SH-SY5Y (cell line): ENCODE results near the gene CAV1.

Experiments
- GATA2 ChIP-seq: IDR thresholded peaks from 2 replicates; pipeline ENCODE4 v1.6.1; 2011; ENCODE audit warnings: mild to moderate bottlenecking, low read depth, low read length
- GATA3 ChIP-seq: IDR thresholded peaks from 2 replicates; pipeline ENCODE4 v1.6.1; 2011; ENCODE audit warnings: low read depth, mild to moderate bottlenecking, low read length, moderate library complexity

- no peak for TF ChIP-seq GATA3
- no peak for TF ChIP-seq GATA2
Observed at GRCh38 chr7:116610210-116610609, 85.4 kb downstream of the CAV1 start.
